Measurements from ENCODE around the gene C1orf141. TPM values are rescaled to one million over a fixed set of nuclear protein-coding genes. Genes with fewer than 3 reads are reported as not detected.
"Not testable (repeated sequence)": the region's sequence is repeated elsewhere in the genome, so short reads cannot be mapped to it uniquely, and the experiment has no call there.

Gene C1orf141
- total RNA-seq, 4 donors from 2014 or later = not detected

GRCh38 chr1:67150931-67151330 is 16.2 kb upstream of the C1orf141 start:
- peaks cover 6% of the 10 kb centered on the region for H3K27me3 ChIP-seq
- 87 to 90% methylated on average over 4 of the region's 4 CpGs for WGBS, 2 donors (ENCODE audit: low coverage in 1 of 2)
- no peak for ATAC-seq
- no peak overlapping the region for H3K27ac ChIP-seq
- H3K4me1 ChIP-seq = peaks cover 0 to 7% (median 3%) of the 10 kb centered on the region in 3 donors
- H3K4me3 ChIP-seq = no peak overlapping the region
- H3K36me3 ChIP-seq = no peaks in the 10 kb centered on the region
- TF ChIP-seq EP300 (IDR thresholded peaks at IDR 0.05) = no peak
- TF ChIP-seq POLR2AphosphoS5 (IDR thresholded peaks at IDR 0.05) = no peak
- TF ChIP-seq CTCF (IDR thresholded peaks at IDR 0.05) = no peak
- TF ChIP-seq POLR2A (IDR thresholded peaks at IDR 0.05) = no peak
- no peaks in the 10 kb centered on the region for H3K9me3 ChIP-seq

- H3K9me3 ChIP-seq = no peaks in the 10 kb centered on the region
- TF ChIP-seq POLR2A (IDR thresholded peaks at IDR 0.05) (no peak), CTCF (IDR thresholded peaks at IDR 0.05) (peak; percentile 59 to 84 (median 80))
- no peaks in the 10 kb centered on the region for H3K36me3 ChIP-seq
- H3K4me3 ChIP-seq = no peak overlapping the region
- peaks cover 0 to 7% (median 3%) of the 10 kb centered on the region in 3 donors for H3K4me1 ChIP-seq
- ATAC-seq = peak; percentile 77
- H3K27me3 ChIP-seq = peaks cover 4% of the 10 kb centered on the region
- 16 to 28% methylated on average over 7 to 9 of the region's 9 CpGs for WGBS, 2 donors (ENCODE audit: low coverage in 1 of 2)
- H3K27ac ChIP-seq = no peak overlapping the region
Observed at GRCh38 chr1:67149179-67149770, 14.5 kb upstream of the C1orf141 start.

GRCh38 chr1:67148516-67149178 is 13.9 kb upstream of the C1orf141 start:
- H3K4me3 ChIP-seq = no peak overlapping the region
- 20 to 80% methylated on average over 2 to 3 of the region's 6 CpGs for WGBS, 2 donors (ENCODE audit: low coverage in 1 of 2)
- H3K9me3 ChIP-seq = no peaks in the 10 kb centered on the region
- no peak for ATAC-seq
- peaks cover under 1% of the 10 kb centered on the region for H3K27me3 ChIP-seq
- TF ChIP-seq POLR2A (IDR thresholded peaks at IDR 0.05) (no peak), CTCF (IDR thresholded peaks at IDR 0.05) (no peak), POLR2AphosphoS5 (IDR thresholded peaks at IDR 0.05) (no peak)
- H3K4me1 ChIP-seq = peaks cover 0 to 7% (median 3%) of the 10 kb centered on the region in 3 donors
- no peak overlapping the region for H3K27ac ChIP-seq
- no peaks in the 10 kb centered on the region for H3K36me3 ChIP-seq

GRCh38 chr1:67147973-67148372 is 13.2 kb upstream of the C1orf141 start:
- not testable (repeated sequence) for H3K36me3 ChIP-seq, H3K27ac ChIP-seq, ATAC-seq, H3K27me3 ChIP-seq, H3K4me1 ChIP-seq, H3K9me3 ChIP-seq, H3K4me3 ChIP-seq
- 84 to 89% methylated on average over 7 to 12 of the region's 20 CpGs for WGBS, 2 donors (ENCODE audit: low coverage in 1 of 2)

GRCh38 chr1:67146539-67146938 is 11.8 kb upstream of the C1orf141 start:
- H3K4me3 ChIP-seq = no peak overlapping the region
- no peak overlapping the region for H3K27ac ChIP-seq
- H3K9me3 ChIP-seq = no peaks in the 10 kb centered on the region
- WGBS, 2 donors (ENCODE audit: low coverage in 1 of 2) = 95 to 100% methylated on average over 2 to 3 of the region's 3 CpGs
- ATAC-seq = no peak
- TF ChIP-seq CTCF (IDR thresholded peaks at IDR 0.05) (no peak), POLR2A (IDR thresholded peaks at IDR 0.05) (no peak), EP300 (IDR thresholded peaks at IDR 0.05) (no peak), POLR2AphosphoS5 (IDR thresholded peaks at IDR 0.05) (no peak)
- H3K4me1 ChIP-seq = peaks cover 0 to 7% (median 3%) of the 10 kb centered on the region in 3 donors
- no peaks in the 10 kb centered on the region for H3K36me3 ChIP-seq
- H3K27me3 ChIP-seq = no peaks in the 10 kb centered on the region
